GM19468 (cell line): ENCODE data around the gene KRT6A.

Source experiments
- ATAC-seq: cut with Tn5 transposase; IDR thresholded peaks from one replicate; pipeline ENCODE4 v1.9.1; 2021; ENCODE audit warnings: mild to moderate bottlenecking, moderate library complexity, moderate number of reproducible peaks; ENCODE audit not compliant: unreplicated experiment; ENCODE audit errors: extremely low read depth

KRT6A gene

GRCh38 chr12:52493172-52493571 is at the start of gene KRT6A:
KRT6A (minus strand) TSS chr12:52493257; CDS start chr12:52493188, 69 bp downstream.
- no peak for ATAC-seq

GRCh38 chr12:52542157-52542556 is 49.1 kb upstream of the KRT6A start:
- no peak for ATAC-seq

GRCh38 chr12:52541709-52542108 is 48.7 kb upstream of the KRT6A start:
- no peak for ATAC-seq

GRCh38 chr12:52540531-52540930 is 47.5 kb upstream of the KRT6A start:
- ATAC-seq: no peak

GRCh38 chr12:52539821-52540173 is 46.7 kb upstream of the KRT6A start:
- no peak for ATAC-seq

- ATAC-seq: no peak
Measured at GRCh38 chr12:52539083-52539820, 46.2 kb upstream of the KRT6A start.

- no peak for ATAC-seq
Measured at GRCh38 chr12:52537101-52537500, 44.0 kb upstream of the KRT6A start.

- no peak for ATAC-seq
Measured at GRCh38 chr12:52535574-52535973, 42.5 kb upstream of the KRT6A start.

GRCh38 chr12:52534482-52534881 is 41.4 kb upstream of the KRT6A start:
- no peak for ATAC-seq

- ATAC-seq: no peak
Measured at GRCh38 chr12:52533686-52534470, 40.8 kb upstream of the KRT6A start.

GRCh38 chr12:52532636-52533035 is 39.6 kb upstream of the KRT6A start:
- no peak for ATAC-seq

- no peak for ATAC-seq
Measured at GRCh38 chr12:52531566-52532300, 38.7 kb upstream of the KRT6A start.

GRCh38 chr12:52530905-52531304 is 37.8 kb upstream of the KRT6A start:
- ATAC-seq: no peak

- no peak for ATAC-seq
Measured at GRCh38 chr12:52530366-52530765, 37.3 kb upstream of the KRT6A start.

GRCh38 chr12:52529846-52530245 is 36.8 kb upstream of the KRT6A start:
- ATAC-seq: no peak

GRCh38 chr12:52529417-52529816 is 36.4 kb upstream of the KRT6A start:
- ATAC-seq: no peak

- ATAC-seq: no peak
Measured at GRCh38 chr12:52528641-52529143, 35.6 kb upstream of the KRT6A start.

GRCh38 chr12:52527121-52527800 is 34.2 kb upstream of the KRT6A start:
- ATAC-seq: no peak

GRCh38 chr12:52526511-52526951 is 33.5 kb upstream of the KRT6A start:
- ATAC-seq: no peak
